Left lung (tissue), 10 donors: Measurements from ENCODE around the gene TMEM9B. TPM values are rescaled to one million over a fixed set of nuclear protein-coding genes. Genes with fewer than 3 reads are reported as not detected.

Source experiments
- ATAC-seq: fragments of 200-7000 bp; cut with Tn5 transposase; one replicate; pipeline ENCODE4 v1.9.1; 2020; ENCODE audit warnings: moderate library complexity
- DNase-seq, 4 donors: peaks; one replicate each; pipeline ENCODE4 v3.0.0-alpha.2; 2013 to 2020
- H3K27ac ChIP-seq, 2 donors: fragments of 200-600 bp; sonication (generic) in 1 of 2; one replicate each; pipeline versions ENCODE4 v1.5.0 to v1.8.0; 2020 to 2021
- H3K27me3 ChIP-seq, 2 donors: fragments of 200-600 bp; sonication (generic) in 1 of 2; one replicate each; pipeline versions ENCODE4 v1.5.0 to v1.8.0; 2020 to 2021
- H3K36me3 ChIP-seq, 2 donors: fragments of 200-600 bp; sonication (generic) in 1 of 2; one replicate each; pipeline versions ENCODE4 v1.5.0 to v1.8.0; 2020 to 2021
- H3K4me1 ChIP-seq, 2 donors: fragments of 200-600 bp; one replicate each; pipeline ENCODE4 v1.8.0; 2021
- H3K4me3 ChIP-seq, 2 donors: fragments of 200-600 bp; sonication (generic) in 1 of 2; one replicate each; pipeline versions ENCODE4 v1.5.0 to v1.8.0; 2020 to 2021; ENCODE audit warnings: mild to moderate bottlenecking in 1 of 2
- H3K9me3 ChIP-seq, 2 donors: fragments of 200-600 bp; sonication (generic) in 1 of 2; one replicate each; pipeline versions ENCODE4 v1.5.0 to v1.8.0; 2020 to 2021
- intact Hi-C, 2 donors: fragments of 100-400 bp; cut with DNase I; formaldehyde crosslinking; loops; one replicate each; pipeline versions ENCODE4 v1.11.2 to v1.14.2; 2022
- polyA plus RNA-seq, 6 donors: library from polyadenylated mRNA; unstranded; fragments of 120-200 nt; gene quantifications; one replicate each; pipeline ENCODE4 v1.2.1, GENCODE V29; 2013; ENCODE audit not compliant: insufficient read length in 6 of 6
- total RNA-seq, 2 donors: library from RNA; stranded (reverse); fragmentation: NEBNext Ultra II Directional; extraction: Animal tissue kit (Norgen Biotek cat#: 25700); gene quantifications; one replicate each; pipeline ENCODE4 v1.2.1, GENCODE V29; 2021
- TF ChIP-seq, protein P1 (sequence below), 2 donors: fragments of 200-600 bp; sonication (generic) in 1 of 2; IDR thresholded peaks; one replicate each; pipeline versions ENCODE4 v1.5.0 to v1.8.0; 2021; ENCODE audit warnings: antibody characterized with exemption in 2 of 2
- donor health status: DM: no; HTN: yes; CAD: no.
- donor health status: DM: no; HTN: no; CAD: no.

TMEM9B gene
- total and polyA plus RNA-seq, 8 donors: 43.4 to 61.7 (median 50.2) TPM

DNA sequence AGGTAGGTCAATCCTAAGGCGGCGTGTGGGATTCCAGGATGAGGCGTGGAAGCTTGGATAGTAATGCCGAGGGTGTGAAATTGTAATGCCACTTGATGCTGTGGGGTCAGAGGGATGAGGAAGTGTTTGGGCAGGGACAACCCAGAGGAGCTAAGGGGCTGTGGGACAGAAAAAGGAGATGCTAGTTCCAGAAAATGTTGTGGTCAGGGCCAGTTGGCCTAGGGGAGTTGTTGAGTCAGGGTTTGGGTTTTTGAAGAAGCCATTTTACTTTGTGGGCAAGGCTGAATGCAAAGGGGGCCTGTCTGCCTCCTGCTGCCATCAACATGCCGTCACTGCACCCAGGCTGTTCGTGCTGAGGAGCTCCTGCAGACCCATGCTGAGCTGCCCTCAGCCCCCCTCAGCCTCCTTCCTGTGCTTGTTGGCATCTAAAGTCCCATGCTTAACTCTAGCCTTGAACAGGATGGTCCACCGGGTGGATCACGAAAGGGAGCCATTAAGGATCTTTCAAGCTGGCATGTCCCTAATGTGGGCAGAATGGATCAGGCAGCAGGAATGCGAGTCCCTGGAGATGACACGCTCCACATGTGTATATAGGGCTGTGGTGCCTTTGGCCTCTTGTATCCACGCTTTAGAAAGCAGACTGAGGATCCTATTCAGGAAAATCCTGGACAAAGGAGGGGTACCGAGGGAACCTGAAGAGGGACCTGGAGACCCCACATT is 33.6 kb downstream of the TMEM9B start:
- TF ChIP-seq, protein P1, sequence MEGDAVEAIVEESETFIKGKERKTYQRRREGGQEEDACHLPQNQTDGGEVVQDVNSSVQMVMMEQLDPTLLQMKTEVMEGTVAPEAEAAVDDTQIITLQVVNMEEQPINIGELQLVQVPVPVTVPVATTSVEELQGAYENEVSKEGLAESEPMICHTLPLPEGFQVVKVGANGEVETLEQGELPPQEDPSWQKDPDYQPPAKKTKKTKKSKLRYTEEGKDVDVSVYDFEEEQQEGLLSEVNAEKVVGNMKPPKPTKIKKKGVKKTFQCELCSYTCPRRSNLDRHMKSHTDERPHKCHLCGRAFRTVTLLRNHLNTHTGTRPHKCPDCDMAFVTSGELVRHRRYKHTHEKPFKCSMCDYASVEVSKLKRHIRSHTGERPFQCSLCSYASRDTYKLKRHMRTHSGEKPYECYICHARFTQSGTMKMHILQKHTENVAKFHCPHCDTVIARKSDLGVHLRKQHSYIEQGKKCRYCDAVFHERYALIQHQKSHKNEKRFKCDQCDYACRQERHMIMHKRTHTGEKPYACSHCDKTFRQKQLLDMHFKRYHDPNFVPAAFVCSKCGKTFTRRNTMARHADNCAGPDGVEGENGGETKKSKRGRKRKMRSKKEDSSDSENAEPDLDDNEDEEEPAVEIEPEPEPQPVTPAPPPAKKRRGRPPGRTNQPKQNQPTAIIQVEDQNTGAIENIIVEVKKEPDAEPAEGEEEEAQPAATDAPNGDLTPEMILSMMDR (IDR thresholded peaks at IDR 0.05): no peak

DNA sequence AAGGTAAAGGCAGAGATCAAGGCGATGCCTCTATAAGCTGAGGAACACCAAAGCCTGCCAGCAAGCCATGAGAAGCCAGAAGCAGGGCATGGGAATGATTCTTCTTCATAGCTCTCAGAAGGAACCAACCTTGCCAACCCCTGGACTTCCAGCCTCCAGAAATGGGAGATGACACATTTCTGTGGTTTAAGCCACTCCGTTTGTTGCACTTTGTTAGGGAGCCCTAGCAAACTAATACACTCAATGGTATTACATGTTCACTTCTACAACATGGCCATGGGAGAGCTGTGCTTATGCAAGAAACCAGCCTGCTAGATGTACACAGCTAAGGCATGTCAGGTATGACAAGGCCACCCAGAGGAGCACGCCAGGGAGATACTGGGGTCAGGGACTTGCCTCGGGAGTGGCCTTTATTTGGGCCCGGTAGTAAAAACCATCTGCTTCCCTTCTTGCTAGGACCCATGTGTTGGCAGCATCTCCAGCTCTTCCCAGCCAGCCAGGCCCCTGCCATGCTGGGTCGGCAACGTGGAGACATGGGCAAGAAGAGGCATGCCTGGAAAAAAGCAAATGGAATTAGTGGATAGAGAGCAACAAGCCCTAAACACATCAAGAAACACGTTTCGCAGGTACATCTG is 35.1 kb downstream of the TMEM9B start:
- H3K27me3 ChIP-seq: no peaks in the 10 kb centered on the region
- H3K4me3 ChIP-seq: no peak overlapping the region
- no peak for DNase-seq
- no peak overlapping the region for H3K27ac ChIP-seq
- H3K36me3 ChIP-seq: peaks cover 0 to 9% of the 10 kb centered on the region in 2 donors
- intact Hi-C loops: no loop called here
- no peaks in the 10 kb centered on the region for H3K9me3 ChIP-seq
- ATAC-seq: no peak
- H3K4me1 ChIP-seq: no peaks in the 10 kb centered on the region
- TF ChIP-seq, protein P1 (IDR thresholded peaks at IDR 0.05): no peak

More for the DNA sequence above, 33.6 kb downstream of the TMEM9B start:
- DNase-seq (no peak), ATAC-seq (no peak)
- Histone ChIP-seq H3K36me3 (peaks cover 0 to 1% of the 10 kb centered on the region in 2 donors), H3K9me3 (no peaks in the 10 kb centered on the region), H3K4me1 (peaks cover 0 to 3% of the 10 kb centered on the region in 2 donors), H3K27me3 (no peaks in the 10 kb centered on the region), H3K27ac (no peak overlapping the region), H3K4me3 (no peak overlapping the region)
- intact Hi-C loops: no loop called here

DNA sequence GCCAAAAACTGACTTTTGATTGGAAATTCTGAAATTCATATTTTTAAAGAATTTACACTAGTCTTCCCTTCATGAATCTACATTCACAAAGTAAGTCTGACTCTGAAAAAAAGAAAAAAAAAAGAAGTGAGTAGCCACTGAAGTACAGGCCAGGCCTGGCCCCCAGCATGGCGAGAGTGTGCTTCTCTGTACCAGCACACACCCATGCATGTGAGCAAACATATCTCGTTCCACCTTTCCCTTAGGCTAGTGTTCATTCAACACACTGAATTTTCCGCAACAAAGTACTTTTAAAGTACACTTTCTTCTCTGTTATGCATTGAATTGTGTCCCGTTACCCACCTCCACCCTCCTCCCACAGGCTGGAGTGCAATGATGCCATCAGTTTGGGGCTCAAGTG is 36.0 kb downstream of the TMEM9B start:
- intact Hi-C loops: no loop called here
- no peaks in the 10 kb centered on the region for H3K9me3 ChIP-seq
- H3K27ac ChIP-seq: no peak overlapping the region
- TF ChIP-seq, protein P1 (IDR thresholded peaks at IDR 0.05): no peak
- no peaks in the 10 kb centered on the region for H3K27me3 ChIP-seq
- no peaks in the 10 kb centered on the region for H3K4me1 ChIP-seq
- H3K36me3 ChIP-seq: peaks cover 0 to 13% of the 10 kb centered on the region in 2 donors
- ATAC-seq (no peak), DNase-seq (no peak)
- no peak overlapping the region for H3K4me3 ChIP-seq

DNA sequence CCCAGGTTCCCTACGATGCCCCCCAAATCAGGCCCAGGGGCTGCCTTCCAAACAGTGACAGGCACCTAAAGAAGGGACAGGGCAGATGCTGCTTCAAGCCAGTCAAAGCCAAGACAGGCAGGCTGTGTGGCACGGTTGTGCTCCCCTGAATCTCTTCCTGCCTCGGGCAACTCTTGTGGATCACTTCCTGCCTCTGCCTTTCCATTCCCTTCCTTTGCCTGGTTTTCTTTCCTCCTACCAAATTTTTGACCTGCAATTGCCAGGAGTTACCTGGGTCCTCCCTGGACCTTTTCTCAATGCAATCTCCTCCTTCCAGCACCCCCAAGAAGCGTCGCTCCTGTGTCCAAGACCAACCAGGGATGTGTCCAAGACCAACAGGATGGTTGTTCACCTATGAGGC is 37.0 kb downstream of the TMEM9B start:
- H3K4me3 ChIP-seq: no peak overlapping the region
- TF ChIP-seq, protein P1 (IDR thresholded peaks at IDR 0.05): no peak
- H3K27ac ChIP-seq: no peak overlapping the region
- H3K27me3 ChIP-seq: no peaks in the 10 kb centered on the region
- no peaks in the 10 kb centered on the region for H3K4me1 ChIP-seq
- DNase-seq: no peak
- no peak for ATAC-seq
- H3K9me3 ChIP-seq: no peaks in the 10 kb centered on the region
- intact Hi-C loops: no loop called here
- peaks cover 0 to 23% of the 10 kb centered on the region in 2 donors for H3K36me3 ChIP-seq

DNA sequence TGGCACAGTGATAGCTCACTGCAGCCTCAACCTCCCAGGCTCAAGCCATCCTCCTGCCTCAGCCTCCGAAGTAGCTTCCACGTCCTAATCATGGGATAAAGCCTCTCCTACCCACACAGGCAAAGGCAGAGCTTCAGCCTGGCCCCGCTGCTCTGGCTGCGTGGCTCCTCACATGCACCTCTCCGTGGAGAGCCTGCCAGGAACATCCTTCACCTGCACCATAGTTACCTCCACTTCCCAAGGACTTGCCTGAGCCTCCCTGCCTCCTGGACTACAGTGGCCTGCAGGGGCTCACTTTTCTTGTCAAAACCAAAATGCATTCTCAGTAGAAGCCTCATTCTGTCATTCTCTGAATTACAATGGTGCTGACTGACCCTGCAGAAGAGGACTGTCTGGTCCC is 38.0 kb downstream of the TMEM9B start:
- peak in 1 of 4 donors; percentile 31 for DNase-seq

More for the DNA sequence above, 38.0 kb downstream of the TMEM9B start:
- TF ChIP-seq, protein P1 (IDR thresholded peaks at IDR 0.05): no peak
- Histone ChIP-seq H3K27me3 (no peaks in the 10 kb centered on the region), H3K36me3 (peaks cover 0 to 33% of the 10 kb centered on the region in 2 donors), H3K9me3 (no peaks in the 10 kb centered on the region), H3K27ac (no peak overlapping the region), H3K4me3 (no peak overlapping the region), H3K4me1 (no peaks in the 10 kb centered on the region)
- intact Hi-C loops: no loop called here
- no peak for ATAC-seq
